Activated CD4-positive, alpha-beta T cell treated with anti-CD3 and anti-CD28 coated beads, Interleukin-2, amount 50 U/mL, for 4 hours (primary cell): ENCODE results near the gene IAH1.

Experiments
- DNase-seq, 2 experiments: peaks; one replicate each; pipeline ENCODE4 v3.0.0-alpha.2; 2020

Gene IAH1

GRCh38 chr2:9535177-9535576 lies 60.8 kb downstream of the IAH1 start:
- DNase-seq, result no peak

GRCh38 chr2:9536504-9536903 lies 62.2 kb downstream of the IAH1 start:
- DNase-seq, result no peak

- DNase-seq, result no peak
Observed at GRCh38 chr2:9538000-9538507, 63.7 kb downstream of the IAH1 start.
